HG03442 (cell line): ENCODE measurements around the gene MYO9B.
A peak's percentile ranks its signal among the peaks of the same experiment; 100 is the strongest.
"Not testable (repeated sequence)": the region's sequence is repeated elsewhere in the genome, so short reads cannot be mapped to it uniquely, and the experiment has no call there.

ENCODE experiments used
- ATAC-seq: cut with Tn5 transposase; IDR thresholded peaks from one replicate; pipeline ENCODE4 v1.9.1; 2021; ENCODE audit warnings: mild to moderate bottlenecking, moderate library complexity; ENCODE audit not compliant: unreplicated experiment

The MYO9B gene

GRCh38 chr19:17113127-17113785 lies 37.7 kb downstream of the MYO9B start:
- no peak for ATAC-seq

- ATAC-seq: no peak
These were observed 38.8 kb downstream of the MYO9B start for GRCh38 chr19:17114414-17114831.

GRCh38 chr19:17116996-17117702 lies 41.6 kb downstream of the MYO9B start:
- ATAC-seq: no peak

- ATAC-seq: no peak
These were observed 43.4 kb downstream of the MYO9B start for GRCh38 chr19:17118957-17119356.

GRCh38 chr19:17121736-17122293 lies 46.2 kb downstream of the MYO9B start:
- ATAC-seq: no peak

- no peak for ATAC-seq
These were observed 47.5 kb downstream of the MYO9B start for GRCh38 chr19:17123041-17123440.

- ATAC-seq: no peak
These were observed 48.4 kb downstream of the MYO9B start for GRCh38 chr19:17124025-17124424.

GRCh38 chr19:17125062-17125727 lies 49.6 kb downstream of the MYO9B start:
- ATAC-seq: peak; percentile 64

- peak; percentile 44 for ATAC-seq
These were observed 50.4 kb downstream of the MYO9B start for GRCh38 chr19:17125728-17126677.

GRCh38 chr19:17127671-17128070 lies 52.1 kb downstream of the MYO9B start:
- no peak for ATAC-seq

- ATAC-seq: no peak
These were observed 52.8 kb downstream of the MYO9B start for GRCh38 chr19:17128403-17128802.

GRCh38 chr19:17128820-17129219 lies 53.2 kb downstream of the MYO9B start:
- no peak for ATAC-seq

GRCh38 chr19:17129377-17129776 lies 53.8 kb downstream of the MYO9B start:
- ATAC-seq: no peak

GRCh38 chr19:17135001-17135853 lies 59.6 kb downstream of the MYO9B start:
- no peak for ATAC-seq

- no peak for ATAC-seq
These were observed 60.4 kb downstream of the MYO9B start for GRCh38 chr19:17136021-17136420.

GRCh38 chr19:17136617-17137016 lies 61.0 kb downstream of the MYO9B start:
- no peak for ATAC-seq

- no peak for ATAC-seq
These were observed 61.8 kb downstream of the MYO9B start for GRCh38 chr19:17137417-17137816.

- not testable (repeated sequence) for ATAC-seq
These were observed 62.7 kb downstream of the MYO9B start for GRCh38 chr19:17138052-17138846.
